CD1c-positive myeloid dendritic cell (primary cell): ENCODE results near the gene POLL.

Experiments used
- DNase-seq: peaks from one replicate; pipeline ENCODE4 v3.0.0-alpha.2; 2016; ENCODE audit errors: extremely low spot score

The POLL gene

GRCh38 chr10:101573885-101574753, 13.9 kb downstream of the POLL start:
- no peak for DNase-seq

- no peak for DNase-seq
Observed at GRCh38 chr10:101572785-101573184, 15.3 kb downstream of the POLL start.

GRCh38 chr10:101572126-101572525, 15.9 kb downstream of the POLL start:
- no peak for DNase-seq

GRCh38 chr10:101571271-101571925, 16.7 kb downstream of the POLL start:
- DNase-seq = no peak

GRCh38 chr10:101570428-101571270, 17.4 kb downstream of the POLL start:
- DNase-seq = peak; percentile 21

GRCh38 chr10:101569622-101570427, 18.2 kb downstream of the POLL start:
- DNase-seq = peak; percentile 86

- DNase-seq = no peak
Observed at GRCh38 chr10:101569323-101569621, 18.8 kb downstream of the POLL start.

GRCh38 chr10:101568054-101568745, 19.9 kb downstream of the POLL start:
- no peak for DNase-seq

- no peak for DNase-seq
Observed at GRCh38 chr10:101567165-101568006, 20.7 kb downstream of the POLL start.

- peak; percentile 10 for DNase-seq
Observed at GRCh38 chr10:101566333-101567164, 21.5 kb downstream of the POLL start.

- DNase-seq = no peak
Observed at GRCh38 chr10:101565936-101566332, 22.1 kb downstream of the POLL start.

- no peak for DNase-seq
Observed at GRCh38 chr10:101565370-101565900, 22.6 kb downstream of the POLL start.

GRCh38 chr10:101564490-101564991, 23.5 kb downstream of the POLL start:
- DNase-seq = no peak

GRCh38 chr10:101563497-101564040, 24.5 kb downstream of the POLL start:
- no peak for DNase-seq

- no peak for DNase-seq
Observed at GRCh38 chr10:101563007-101563406, 25.1 kb downstream of the POLL start.

GRCh38 chr10:101562231-101562630, 25.8 kb downstream of the POLL start:
- DNase-seq = no peak

- no peak for DNase-seq
Observed at GRCh38 chr10:101561068-101561915, 26.8 kb downstream of the POLL start.
